ENCODE measurements around the gene ITGB3.
"Not testable (repeated sequence)": the region's sequence is repeated elsewhere in the genome, so short reads cannot be mapped to it uniquely, and the experiment has no call there.

ITGB3 gene

DNA sequence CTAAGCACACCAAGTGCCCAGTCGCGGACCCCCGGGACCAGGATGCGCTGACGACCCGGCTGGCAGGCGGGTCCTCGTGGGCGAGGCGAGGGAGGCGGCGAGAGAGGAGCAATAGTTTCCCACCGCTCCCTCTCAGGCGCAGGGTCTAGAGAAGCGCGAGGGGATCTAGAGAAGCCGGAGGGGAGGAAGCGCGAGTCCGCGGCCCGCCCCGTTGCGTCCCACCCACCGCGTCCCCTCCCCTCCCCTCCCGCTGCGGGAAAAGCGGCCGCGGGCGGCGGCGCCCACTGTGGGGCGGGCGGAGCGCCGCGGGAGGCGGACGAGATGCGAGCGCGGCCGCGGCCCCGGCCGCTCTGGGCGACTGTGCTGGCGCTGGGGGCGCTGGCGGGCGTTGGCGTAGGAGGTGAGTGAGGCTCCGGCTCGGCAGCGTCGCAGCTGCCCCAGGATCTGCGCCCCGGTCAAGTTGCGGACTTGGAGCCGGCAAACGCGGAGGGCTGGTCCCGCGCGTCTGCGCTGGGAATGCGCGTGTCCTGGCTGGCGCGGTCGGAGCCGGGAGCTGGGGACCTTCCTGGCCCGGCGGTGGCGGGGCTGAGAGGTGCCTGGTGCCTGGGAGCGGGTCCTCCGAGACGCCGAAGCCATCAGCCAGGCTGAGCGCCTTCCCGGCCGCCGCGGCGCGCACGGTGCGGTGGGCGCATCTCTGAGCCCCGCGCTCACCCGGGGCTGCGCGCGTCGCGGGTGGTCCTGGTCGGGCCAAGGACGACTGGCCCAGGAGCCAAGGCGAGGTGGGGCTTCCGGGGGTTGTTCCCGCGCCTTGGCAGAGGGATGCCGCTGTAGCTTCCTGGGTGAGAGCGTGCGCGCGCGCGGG is at the start of gene ITGB3:
Gene ITGB3 (plus strand): TSS at position 287 of the 862 bp plus-strand sequence. CDS start 35 bp downstream, at position 322.
- DNase-seq: peak; percentile 54

- no peak for DNase-seq
Observed at GRCh38 chr17:47203984-47204721, 49.5 kb upstream of the ITGB3 start.

DNA sequence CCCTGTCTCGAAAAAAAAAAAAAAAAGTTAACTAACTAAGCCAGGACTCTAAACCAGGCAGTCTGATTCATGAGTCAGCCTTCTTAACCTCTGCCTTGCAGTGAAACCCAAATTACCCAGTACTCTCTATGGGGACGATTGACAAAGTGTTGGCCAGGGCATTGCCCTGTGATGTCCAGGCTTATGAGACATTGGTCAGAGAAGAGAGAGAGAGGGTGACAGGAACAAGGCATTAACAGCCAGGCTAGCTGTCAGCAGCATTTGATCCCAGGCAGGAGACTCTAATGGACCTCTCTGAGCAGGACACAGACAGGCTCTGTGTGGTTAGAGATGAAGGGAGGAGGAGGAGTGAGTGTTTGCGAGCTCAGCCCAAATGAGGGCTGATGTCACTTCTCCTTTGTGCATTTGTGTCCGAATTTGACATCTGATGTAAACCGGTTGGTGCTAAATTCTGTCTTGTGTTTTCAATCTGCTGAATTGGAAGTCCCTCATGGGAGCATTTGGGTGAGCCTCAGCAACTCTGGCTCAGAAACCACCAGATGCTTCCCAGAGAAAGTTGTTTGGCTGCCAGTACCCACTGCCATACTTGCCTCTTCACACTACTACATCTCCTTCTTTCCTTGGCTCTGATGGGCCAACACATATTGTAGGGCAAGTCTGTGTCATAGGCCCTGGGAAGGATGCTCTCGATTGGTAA is 48.8 kb upstream of the ITGB3 start:
- DNase-seq: no peak

- DNase-seq: no peak
Observed at GRCh38 chr17:47205419-47205963, 48.1 kb upstream of the ITGB3 start.

- no peak for DNase-seq
Observed at GRCh38 chr17:47207143-47208067, 46.2 kb upstream of the ITGB3 start.

DNA sequence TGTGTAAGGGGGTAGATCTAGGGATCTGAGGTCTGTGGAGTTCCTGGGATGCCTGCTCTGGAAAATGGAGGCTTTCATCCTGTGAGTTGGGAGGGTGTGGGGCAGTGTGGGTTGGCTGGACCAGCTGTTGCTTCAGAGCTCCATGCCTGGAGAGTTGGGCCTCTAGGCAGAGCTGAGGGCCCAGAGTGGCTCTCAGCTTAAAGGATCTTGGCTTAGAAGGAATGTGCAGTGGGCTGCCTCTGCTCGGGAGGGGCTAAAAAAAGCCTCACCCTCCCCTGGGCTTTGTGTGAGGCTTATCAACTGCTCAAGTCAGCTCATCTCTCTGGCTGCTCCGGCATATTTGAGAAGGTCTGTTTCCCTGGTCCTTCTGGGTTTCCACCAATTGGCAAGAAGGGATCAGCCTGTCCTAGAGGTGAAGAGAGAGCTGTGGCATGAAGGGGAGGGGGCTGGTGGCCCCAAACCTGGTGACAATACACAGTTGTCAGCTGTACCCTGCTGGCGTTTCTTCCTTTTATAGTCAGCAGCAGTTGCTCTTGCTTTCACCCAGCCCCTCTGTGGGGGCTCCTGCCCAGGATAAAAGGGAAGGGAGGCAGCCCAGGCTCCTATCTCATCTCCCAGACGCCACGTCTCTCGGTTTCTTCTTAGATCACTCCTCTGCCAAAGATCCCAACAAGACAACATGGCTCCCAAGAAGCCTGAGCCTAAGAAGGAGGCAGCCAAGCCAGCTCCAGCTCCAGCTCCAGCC is 44.7 kb upstream of the ITGB3 start, which contains the start of gene MYL4:
Gene MYL4 (plus strand): TSS at position 605 of the 745 bp plus-strand sequence. CDS start 75 bp downstream, at position 680.
- DNase-seq: no peak

- DNase-seq: no peak
Observed at GRCh38 chr17:47209499-47209898, 44.1 kb upstream of the ITGB3 start.

- DNase-seq: no peak
Observed at GRCh38 chr17:47210105-47210504, 43.5 kb upstream of the ITGB3 start.

- DNase-seq: no peak
Observed at GRCh38 chr17:47210779-47211178, 42.8 kb upstream of the ITGB3 start.

GRCh38 chr17:47212458-47212857 is 41.2 kb upstream of the ITGB3 start:
- DNase-seq: no peak

DNA sequence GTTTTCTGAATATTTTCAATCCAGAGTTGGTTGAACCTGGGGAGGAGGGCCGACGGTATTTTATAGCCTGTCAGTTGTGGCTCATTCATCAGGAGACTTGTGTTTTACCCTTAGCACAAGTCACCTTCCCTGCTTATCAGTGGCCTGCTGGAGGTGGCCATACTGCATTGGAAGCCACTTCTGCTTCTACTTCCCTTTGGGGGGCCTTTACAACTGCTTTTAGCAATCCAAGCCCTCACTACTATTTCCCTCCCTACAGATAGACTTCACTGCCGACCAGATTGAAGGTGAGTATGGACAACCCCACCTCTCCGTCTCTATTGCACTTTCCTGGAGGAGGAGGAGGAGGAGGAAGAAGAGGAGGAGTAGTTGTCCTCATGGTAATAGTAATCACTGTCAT is 40.1 kb upstream of the ITGB3 start:
- DNase-seq: no peak

DNA sequence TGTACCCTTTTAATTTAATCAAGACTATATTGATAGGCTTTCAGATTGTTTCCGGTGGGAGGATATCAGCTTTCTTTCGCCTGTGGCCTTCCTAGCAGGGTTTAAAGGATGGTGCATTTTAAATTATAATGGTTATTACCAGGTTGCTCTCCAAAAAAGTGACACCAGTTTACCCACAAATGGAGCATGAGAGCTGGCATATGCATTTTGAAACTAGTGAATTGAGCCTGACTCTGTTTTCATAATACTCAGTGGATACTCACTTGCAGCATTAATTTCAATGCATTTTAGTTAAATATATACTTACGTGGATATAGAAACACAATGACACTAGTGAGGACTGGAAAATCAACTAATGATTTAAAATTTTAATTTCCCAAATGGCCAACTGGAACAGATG is 38.7 kb upstream of the ITGB3 start:
- DNase-seq: no peak

GRCh38 chr17:47216821-47217220 is 36.8 kb upstream of the ITGB3 start:
- DNase-seq: not testable (repeated sequence)

- not testable (repeated sequence) for DNase-seq
Observed at GRCh38 chr17:47217279-47217678, 36.3 kb upstream of the ITGB3 start.

DNA sequence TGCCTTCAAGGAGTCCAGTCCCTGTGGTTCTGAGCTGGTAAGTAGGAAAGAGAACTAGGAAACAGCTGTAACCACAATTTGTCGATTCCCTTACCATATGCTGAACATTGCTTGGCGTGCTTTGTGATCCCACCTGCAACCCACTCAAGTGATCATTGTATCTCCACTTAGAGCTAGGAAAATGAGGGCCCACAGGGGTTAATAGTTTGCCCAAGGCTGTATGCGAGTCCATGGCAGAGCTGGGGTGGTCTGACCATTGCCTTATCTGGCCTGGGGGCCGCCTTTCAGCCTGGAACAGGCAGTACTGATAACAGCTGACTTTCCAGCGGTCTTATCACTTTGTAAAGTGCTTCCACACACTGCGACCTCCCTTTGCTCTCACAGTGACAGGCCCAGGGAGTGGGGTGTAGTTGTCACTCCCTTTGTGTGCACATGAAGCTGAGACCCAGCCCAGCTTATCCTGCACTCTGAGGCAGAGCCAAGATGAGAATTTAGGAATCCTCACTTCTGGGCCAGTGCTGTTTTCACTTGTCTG is 34.7 kb upstream of the ITGB3 start:
- no peak for DNase-seq

GRCh38 chr17:47219621-47220475 is 33.8 kb upstream of the ITGB3 start:
- DNase-seq: no peak

DNA sequence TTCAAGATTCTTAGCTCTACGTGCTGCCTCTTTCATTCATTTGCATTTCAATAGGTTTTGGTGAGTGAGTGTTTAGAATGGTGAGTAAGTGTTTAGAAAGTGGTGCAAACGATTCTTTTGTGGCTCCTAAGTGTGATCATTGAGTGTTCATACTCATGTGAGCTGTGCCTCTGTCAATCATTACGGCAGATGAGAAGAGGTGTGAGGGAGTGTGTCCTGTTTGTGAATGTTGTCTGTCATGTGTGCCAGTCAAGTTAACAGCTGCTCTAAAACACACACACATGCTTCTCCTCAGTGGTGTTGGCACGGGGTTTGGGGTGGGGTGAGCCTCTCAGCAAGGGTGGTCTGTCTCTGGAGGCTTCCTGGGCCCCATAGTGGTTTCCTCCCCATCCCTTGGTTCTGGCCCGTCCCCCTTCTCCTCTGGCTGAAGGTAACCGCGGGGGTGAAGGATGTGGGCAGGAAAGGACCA is 33.1 kb upstream of the ITGB3 start:
- DNase-seq: no peak

- DNase-seq: no peak
Observed at GRCh38 chr17:47221154-47221553, 32.5 kb upstream of the ITGB3 start.

DNA sequence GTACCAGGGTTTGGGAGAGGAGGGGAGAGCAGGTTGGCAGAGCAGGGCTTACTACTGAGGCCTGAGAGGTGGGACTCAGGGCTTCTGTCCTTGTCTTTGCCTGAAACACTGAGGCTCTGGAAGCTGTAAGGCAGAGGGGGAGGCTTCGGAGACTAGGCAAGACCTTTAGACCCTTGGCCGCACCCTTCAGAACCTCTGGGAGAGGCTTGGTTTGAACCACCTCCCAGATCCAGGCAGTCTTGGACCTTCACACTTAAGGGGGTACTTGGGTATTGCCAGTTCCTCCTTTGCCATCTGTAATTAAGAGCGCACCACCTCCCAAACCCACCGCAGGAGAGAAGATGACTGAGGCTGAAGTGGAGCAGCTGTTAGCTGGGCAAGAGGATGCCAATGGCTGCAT is 31.6 kb upstream of the ITGB3 start:
- DNase-seq: no peak

DNA sequence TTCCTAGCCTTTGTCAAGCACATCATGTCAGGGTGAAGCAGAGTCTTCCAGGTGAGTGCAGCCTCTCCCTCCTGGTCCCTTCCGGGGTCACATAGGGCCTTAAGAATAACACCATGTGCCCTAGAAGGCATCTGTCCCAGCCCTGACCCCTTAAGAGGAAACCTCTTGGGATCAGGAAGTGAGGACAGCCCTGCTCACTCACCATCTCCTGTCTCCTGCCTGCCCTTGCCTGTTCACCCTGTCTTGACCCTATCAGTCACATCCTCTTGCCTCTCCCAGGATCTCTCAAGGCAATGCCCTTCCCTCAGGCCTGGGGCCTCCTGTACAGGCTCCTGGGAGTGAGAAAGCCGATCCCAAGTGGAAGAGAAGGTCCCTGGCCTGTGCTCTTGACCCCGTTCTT is 30.6 kb upstream of the ITGB3 start:
- no peak for DNase-seq
